SK-N-SH (cell line): Measurements from ENCODE around the gene CDKN3. TPM values are rescaled to one million over a fixed set of nuclear protein-coding genes. Genes with fewer than 3 reads are reported as not detected.

Experiments
- CTCF ChIA-PET: fragments of 300-600, 350-600 bp; formaldehyde crosslinking; extraction: SDS; loops from one replicate; lab custom pipeline; 2021; lab: Yijun Ruan, JAX
- POLR2A ChIA-PET: fragments of 350-600 bp; sonication (Branson Sonifier 250); formaldehyde crosslinking; extraction: SDS; loops from one replicate; lab custom pipeline; 2020; ENCODE audit warnings: antibody characterized with exemption, inconsistent platforms; lab: Yijun Ruan, JAX
- DNase-seq: peaks from one replicate; pipeline ENCODE4 v3.0.0; 2012
- H2AFZ ChIP-seq: fragments of 200-600 bp; sonication (generic); 2 replicates; pipeline ENCODE4 v1.8.1; 2016; ENCODE audit warnings: antibody characterized with exemption, mild to moderate bottlenecking, low read depth
- H3F3A ChIP-seq: fragments of 200-600 bp; sonication (generic); replicated peaks from 2 replicates; pipeline ENCODE3; 2016; ENCODE audit warnings: antibody characterized with exemption, mild to moderate bottlenecking; ENCODE audit not compliant: insufficient read depth
- H3K27ac ChIP-seq, 2 experiments: fragments of 200-500 bp in 1 of 2; fragments of 200-600 bp in 1 of 2; sonication (Bioruptor generic) in 1 of 2; sonication (generic), shearing (Covaris generic) in 1 of 2; 2 replicates each; pipeline versions ENCODE4 v1.5.1 to v1.6.1; 2014 to 2016; ENCODE audit warnings: low read depth in 2 of 2, inconsistent platforms in 1 of 2, low read length in 1 of 2, mild to moderate bottlenecking in 1 of 2, mixed read lengths in 1 of 2
- H3K27me3 ChIP-seq: fragments of 200-600 bp; sonication (generic), shearing (Covaris generic); 2 replicates; pipeline ENCODE4 v1.6.1; 2016; ENCODE audit warnings: mixed run types; ENCODE audit not compliant: insufficient read depth
- H3K36me3 ChIP-seq, 2 experiments: fragments of 200-500 bp in 1 of 2; fragments of 200-600 bp in 1 of 2; sonication (Bioruptor generic) in 1 of 2; sonication (generic) in 1 of 2; replicated peaks in 1 of 2; 2 replicates each; pipeline versions ENCODE3 to v1.5.1; 2014 to 2016; ENCODE audit warnings: low read length in 1 of 2, mild to moderate bottlenecking in 1 of 2; ENCODE audit not compliant: insufficient read depth in 2 of 2, control insufficient read depth in 1 of 2
- H3K4me1 ChIP-seq, 2 experiments: fragments of 200-500 bp in 1 of 2; fragments of 200-600 bp in 1 of 2; sonication (Bioruptor generic) in 1 of 2; sonication (generic), shearing (Covaris generic) in 1 of 2; 2 replicates each; pipeline versions ENCODE4 v1.5.1 to v1.6.1; 2014 to 2016; ENCODE audit warnings: low read depth in 1 of 2, low read length in 1 of 2, mixed run types in 1 of 2; ENCODE audit not compliant: insufficient read depth in 2 of 2, control insufficient read depth in 1 of 2
- H3K4me2 ChIP-seq: fragments of 200-600 bp; sonication (generic), shearing (Covaris generic); 2 replicates; pipeline ENCODE4 v1.6.1; 2017; ENCODE audit warnings: mixed run types
- H3K4me3 ChIP-seq, 2 experiments: fragments of 200-500 bp in 1 of 2; fragments of 200-600 bp in 1 of 2; sonication (Bioruptor generic) in 1 of 2; sonication (generic), shearing (Covaris generic) in 1 of 2; 2 replicates each; pipeline versions ENCODE4 v1.5.1 to v1.8.1; 2014 to 2016; ENCODE audit warnings: low read depth in 2 of 2, inconsistent platforms in 1 of 2, low read length in 1 of 2, mild to moderate bottlenecking in 1 of 2, mixed read lengths in 1 of 2, moderate library complexity in 1 of 2
- H3K79me2 ChIP-seq: fragments of 200-600 bp; sonication (generic); 2 replicates; pipeline ENCODE4 v1.8.1; 2017; ENCODE audit warnings: mild to moderate bottlenecking; ENCODE audit not compliant: insufficient read depth
- H3K9ac ChIP-seq: fragments of 200-600 bp; sonication (generic); 2 replicates; pipeline ENCODE4 v1.6.1; 2017; ENCODE audit warnings: mixed run types
- H3K9me2 ChIP-seq: fragments of 200-600 bp; sonication (generic); 2 replicates; pipeline ENCODE4 v1.6.1; 2017; ENCODE audit warnings: mixed run types
- H3K9me3 ChIP-seq: fragments of 200-600 bp; sonication (generic); 2 replicates; pipeline ENCODE4 v1.6.1; 2017; ENCODE audit warnings: mixed run types, mild to moderate bottlenecking, moderate library complexity
- H4K20me1 ChIP-seq: fragments of 200-600 bp; sonication (generic); 2 replicates; pipeline ENCODE4 v1.6.1; 2017; ENCODE audit warnings: mild to moderate bottlenecking, mixed run types; ENCODE audit not compliant: insufficient read depth
- FOSL2 ChIP-seq: IDR thresholded peaks from 2 replicates; pipeline ENCODE4 v1.4.0; 2012; ENCODE audit warnings: low read depth, mild to moderate bottlenecking, moderate library complexity, borderline replicate concordance
- FOXJ3 ChIP-seq: sonication (generic); formaldehyde crosslinking; IDR thresholded peaks from 2 replicates; pipeline ENCODE4 v1.5.1; 2020; ENCODE audit warnings: mild to moderate bottlenecking, missing genetic modification reagents
- MEF2A ChIP-seq: IDR thresholded peaks from 2 replicates; pipeline ENCODE4 v1.4.0; 2012; ENCODE audit warnings: low read depth, borderline replicate concordance
- MXI1 ChIP-seq: IDR thresholded peaks from 2 replicates; pipeline ENCODE4 v1.6.1; 2012; ENCODE audit warnings: mild to moderate bottlenecking, low read depth, low read length, improper control_type of control experiment
- NRF1 ChIP-seq: IDR thresholded peaks from 2 replicates; pipeline ENCODE4 v1.6.1; 2012; ENCODE audit warnings: low read depth, mild to moderate bottlenecking, low read length
- PBX3 ChIP-seq: IDR thresholded peaks from 2 replicates; pipeline ENCODE4; 2012
- POLR2AphosphoS5 ChIP-seq: IDR thresholded peaks from 2 replicates; pipeline ENCODE4 v1.6.1; 2012; ENCODE audit warnings: low read depth, low read length
- RCOR1 ChIP-seq: fragments of 150-350 bp; IDR thresholded peaks from 2 replicates; pipeline ENCODE4 v1.6.1; 2017; ENCODE audit warnings: antibody characterized with exemption, low read length
- RXRA ChIP-seq: IDR thresholded peaks from 2 replicates; pipeline ENCODE4 v1.4.0; 2012; ENCODE audit warnings: low read depth, mild to moderate bottlenecking, borderline replicate concordance
- SMC3 ChIP-seq: IDR thresholded peaks from 2 replicates; pipeline ENCODE4 v1.6.1; 2012; ENCODE audit warnings: low read depth, low read length, improper control_type of control experiment
- TAF1 ChIP-seq: IDR thresholded peaks from 2 replicates; pipeline ENCODE4 v1.6.1; 2012; ENCODE audit warnings: low read depth, mild to moderate bottlenecking, low read length, moderate library complexity, borderline replicate concordance
- TEAD4 ChIP-seq: IDR thresholded peaks from 2 replicates; pipeline ENCODE4 v1.4.0; 2012; ENCODE audit warnings: mild to moderate bottlenecking, borderline replicate concordance; ENCODE audit not compliant: insufficient read depth
- USF1 ChIP-seq: IDR thresholded peaks from 2 replicates; pipeline ENCODE4 v1.4.0; 2012; ENCODE audit warnings: low read depth, borderline replicate concordance
- USF2 ChIP-seq: fragments of 150-350 bp; IDR thresholded peaks from 2 replicates; pipeline ENCODE4 v1.6.1; 2017; ENCODE audit warnings: antibody characterized with exemption, low read length, low read depth, borderline replicate concordance
- YY1 ChIP-seq: IDR thresholded peaks from 2 replicates; pipeline ENCODE4 v1.4.0; 2012; ENCODE audit warnings: low read depth, mild to moderate bottlenecking
- WGBS: methylation state at CpG from one replicate; pipeline ENCODE4 v1.1.6; 2017; ENCODE audit warnings: low lambda C conversion rate; 5-methylcytosine and 5-hydroxymethylcytosine counted together
- polyA plus RNA-seq, 3 experiments: library from polyadenylated mRNA; depleted of rRNA; stranded (reverse); fragments of >200 nt; gene quantifications; 2 replicates each; pipeline ENCODE4 v1.2.3, GENCODE V29; 2012
- TF ChIP-seq, protein P1 (sequence below): IDR thresholded peaks from 2 replicates; pipeline ENCODE4 v1.4.0; 2012; ENCODE audit warnings: low read depth

CDKN3 gene
- polyA plus RNA-seq, 1 of the 3 experiments (the other 2 are of a cell fraction): 26.7 TPM

GRCh38 chr14:54347044-54347443 is 49.8 kb upstream of the CDKN3 start:
- Histone ChIP-seq H3K4me2 (no peak overlapping the region), H3K9me2 (no peaks in the 10 kb centered on the region), H3K36me3 (no peaks in the 10 kb centered on the region), H3K9ac (no peak overlapping the region), H3K4me3 (no peak overlapping the region), H3K4me1 (peaks cover 7 to 24% of the 10 kb centered on the region in 2 experiments; a peak in 3 of 4 replicates), H2AFZ (no peak overlapping the region), H3K27ac (no peak overlapping the region), H3F3A (no peaks in the 10 kb centered on the region), H3K79me2 (no peaks in the 10 kb centered on the region), H4K20me1 (no peaks in the 10 kb centered on the region), H3K27me3 (no peaks in the 10 kb centered on the region; the same call in 1 of the 2 replicates), H3K9me3 (no peaks in the 10 kb centered on the region)
- 83% methylated on average over 7 of the region's 7 CpGs for whole genome bisulfite sequencing
- ChIA-PET POLR2A (no interaction called here), CTCF (interaction anchor here (0.8 to 3.4 kb wide), 31 partner anchors 8 to 1051 kb away, joined by 3 to 70 read pairs (median 7); no protein-coding TSS in a partner anchor)
- DNase-seq: no peak
- TF ChIP-seq POLR2AphosphoS5: no peak
- TF ChIP-seq USF2: no peak
- no peak for TF ChIP-seq FOXJ3
- no peak for TF ChIP-seq TEAD4
- no peak for TF ChIP-seq NRF1
- TF ChIP-seq RXRA: no peak
- no peak for TF ChIP-seq TAF1
- no peak for TF ChIP-seq MXI1
- TF ChIP-seq, protein P1, sequence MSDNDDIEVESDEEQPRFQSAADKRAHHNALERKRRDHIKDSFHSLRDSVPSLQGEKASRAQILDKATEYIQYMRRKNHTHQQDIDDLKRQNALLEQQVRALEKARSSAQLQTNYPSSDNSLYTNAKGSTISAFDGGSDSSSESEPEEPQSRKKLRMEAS: no peak
- no peak for TF ChIP-seq YY1
- no peak for TF ChIP-seq FOSL2
- TF ChIP-seq SMC3: no peak
- TF ChIP-seq MEF2A: no peak
- TF ChIP-seq RCOR1: no peak
- no peak for TF ChIP-seq PBX3
- no peak for TF ChIP-seq USF1
